Psoas muscle (tissue), 8 donors: ENCODE measurements around the gene HMGCL. TPM values are rescaled to one million over a fixed set of nuclear protein-coding genes. Genes with fewer than 3 reads are reported as not detected.
A peak's percentile ranks its signal among the peaks of the same experiment; 100 is the strongest.

Source experiments
- ATAC-seq, 4 donors: fragments of 200-7000 bp; cut with Tn5 transposase; one replicate each; pipeline ENCODE4 v1.9.1; 2020; ENCODE audit warnings: moderate library complexity in 3 of 4, mild to moderate bottlenecking in 2 of 4
- DNase-seq, 2 donors: peaks; one replicate each; pipeline ENCODE4 v3.0.0-alpha.2; 2020
- H3K27ac ChIP-seq: fragments of 200-600 bp; one replicate; pipeline ENCODE4 v1.8.0; 2022
- H3K27me3 ChIP-seq, 3 donors: fragments of 200-600 bp in 1 of 3; one replicate each; pipeline versions ENCODE4 v1.6.1 to v1.8.0; 2013 to 2022; ENCODE audit warnings: low read length in 2 of 3, mild to moderate bottlenecking in 2 of 3, moderate library complexity in 1 of 3; ENCODE audit not compliant: insufficient read depth in 3 of 3
- H3K36me3 ChIP-seq, 2 donors: fragments of 200-600 bp in 1 of 2; one replicate each; pipeline versions ENCODE4 v1.6.1 to v1.8.0; 2013 to 2022; ENCODE audit warnings: low read depth in 1 of 2, mild to moderate bottlenecking in 1 of 2, moderate library complexity in 1 of 2; ENCODE audit not compliant: insufficient read depth in 1 of 2
- H3K4me1 ChIP-seq: fragments of 200-600 bp; one replicate; pipeline ENCODE4 v1.8.0; 2022
- H3K4me3 ChIP-seq: fragments of 200-600 bp; one replicate; pipeline ENCODE4 v1.8.0; 2022; ENCODE audit warnings: mild to moderate bottlenecking
- H3K9me3 ChIP-seq: fragments of 200-600 bp; one replicate; pipeline ENCODE4 v1.8.0; 2022
- WGBS, 3 donors: extraction: QIAGEN DNeasy Blood & Tissue Kit; methylation state at CpG; one replicate each; pipeline versions ENCODE4 v1.1.6 to v1.1.7; 2013; 5-methylcytosine and 5-hydroxymethylcytosine counted together
- intact Hi-C, 2 donors: fragments of 100-400 bp; cut with DNase I; formaldehyde crosslinking; loops; one replicate each; pipeline versions ENCODE4 v1.11.0 to v1.14.2; 2022
- polyA plus RNA-seq, 3 donors: library from polyadenylated mRNA; stranded (reverse); fragments of 200-250 nt; gene quantifications; one replicate each; pipeline ENCODE4 v1.2.3, GENCODE V29; 2013
- total RNA-seq, 4 donors: library from RNA; stranded (reverse); fragmentation: NEBNext Ultra II Directional in 2 of 4; extraction: Animal tissue kit (Norgen Biotek cat#: 25700) in 2 of 4; gene quantifications; one replicate each; pipeline versions ENCODE4 v1.2.1 to v1.2.4, GENCODE V29; 2021 to 2023
- TF ChIP-seq, protein P1 (sequence below): fragments of 200-600 bp; IDR thresholded peaks from one replicate; pipeline ENCODE4 v1.8.0; 2022; ENCODE audit warnings: antibody characterized with exemption
- donor health status: healthy with polysubstance abuse.
- donor health status: DM: no; HTN: no; CAD: no; lungs with moderate emphysema.
- donor health status: Bipolar disorder and iron deficiency.
- donor health status: healthy.
- donor health status: DM: yes; HTN: yes; CAD: no.
- donor health status: DM: no; HTN: no; CAD: no.
- donor health status: DM: no; HTN: no; CAD: no.
- donor health status: DM: yes; HTN: yes; CAD: no.

HMGCL gene
- total and polyA plus RNA-seq, 7 donors: 19.6 to 55.4 (median 33.5) TPM

- WGBS, 3 donors: 89 to 95% (median 91%) methylated on average over 3 of the region's 3 CpGs
- no peaks in the 10 kb centered on the region for H3K4me1 ChIP-seq
- DNase-seq (no peak), ATAC-seq (no peak)
- H3K27ac ChIP-seq: no peak overlapping the region
- TF ChIP-seq, protein P1, sequence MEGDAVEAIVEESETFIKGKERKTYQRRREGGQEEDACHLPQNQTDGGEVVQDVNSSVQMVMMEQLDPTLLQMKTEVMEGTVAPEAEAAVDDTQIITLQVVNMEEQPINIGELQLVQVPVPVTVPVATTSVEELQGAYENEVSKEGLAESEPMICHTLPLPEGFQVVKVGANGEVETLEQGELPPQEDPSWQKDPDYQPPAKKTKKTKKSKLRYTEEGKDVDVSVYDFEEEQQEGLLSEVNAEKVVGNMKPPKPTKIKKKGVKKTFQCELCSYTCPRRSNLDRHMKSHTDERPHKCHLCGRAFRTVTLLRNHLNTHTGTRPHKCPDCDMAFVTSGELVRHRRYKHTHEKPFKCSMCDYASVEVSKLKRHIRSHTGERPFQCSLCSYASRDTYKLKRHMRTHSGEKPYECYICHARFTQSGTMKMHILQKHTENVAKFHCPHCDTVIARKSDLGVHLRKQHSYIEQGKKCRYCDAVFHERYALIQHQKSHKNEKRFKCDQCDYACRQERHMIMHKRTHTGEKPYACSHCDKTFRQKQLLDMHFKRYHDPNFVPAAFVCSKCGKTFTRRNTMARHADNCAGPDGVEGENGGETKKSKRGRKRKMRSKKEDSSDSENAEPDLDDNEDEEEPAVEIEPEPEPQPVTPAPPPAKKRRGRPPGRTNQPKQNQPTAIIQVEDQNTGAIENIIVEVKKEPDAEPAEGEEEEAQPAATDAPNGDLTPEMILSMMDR: no peak
- H3K36me3 ChIP-seq: peaks cover 3 to 78% of the 10 kb centered on the region in 2 donors
- intact Hi-C loops: no loop called here
- H3K4me3 ChIP-seq: no peak overlapping the region
- H3K27me3 ChIP-seq: no peaks in the 10 kb centered on the region
- H3K9me3 ChIP-seq: no peaks in the 10 kb centered on the region
Measured at GRCh38 chr1:23817633-23818032, 7.6 kb downstream of the HMGCL start.

GRCh38 chr1:23816906-23817305, 8.3 kb downstream of the HMGCL start:
- H3K27ac ChIP-seq: no peak overlapping the region
- H3K27me3 ChIP-seq: no peaks in the 10 kb centered on the region
- intact Hi-C loops: no loop called here

DNA sequence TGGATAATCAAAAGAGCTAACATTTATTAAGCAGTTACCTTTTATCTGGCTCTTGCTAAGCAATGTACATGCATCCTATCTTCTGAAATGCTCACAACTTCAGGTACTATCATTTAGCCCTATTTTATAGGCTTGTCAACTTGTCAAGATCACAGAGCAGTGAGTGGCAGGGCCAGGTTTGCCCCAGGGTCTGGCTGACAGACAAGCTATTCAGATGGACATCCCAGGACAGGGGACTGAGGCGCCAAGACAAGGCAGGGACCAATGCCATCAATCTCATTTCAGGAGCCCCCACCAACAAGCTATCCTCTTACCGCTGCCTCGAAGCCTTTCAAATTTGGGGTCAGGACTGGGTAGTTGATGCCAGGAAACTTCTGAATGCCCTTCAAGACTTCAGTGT, 8.9 kb downstream of the HMGCL start:
- no peaks in the 10 kb centered on the region for H3K4me1 ChIP-seq
- intact Hi-C loops: no loop called here
- peak overlapping the region; percentile 16 for H3K27ac ChIP-seq
- ATAC-seq (peak in 3 of 4 donors; percentile 41 to 81 (median 79)), DNase-seq (no peak)
- H3K4me3 ChIP-seq: no peak overlapping the region
- 41 to 46% (median 43%) methylated on average over 3 of the region's 3 CpGs for WGBS, 3 donors
- no peaks in the 10 kb centered on the region for H3K27me3 ChIP-seq
- H3K9me3 ChIP-seq: no peaks in the 10 kb centered on the region
- peaks cover 3 to 89% of the 10 kb centered on the region in 2 donors for H3K36me3 ChIP-seq
- TF ChIP-seq, protein P1: no peak

More at GRCh38 chr1:23816906-23817305, 8.3 kb downstream of the HMGCL start:
- DNase-seq (no peak), ATAC-seq (no peak)
- TF ChIP-seq, protein P1: no peak
- Histone ChIP-seq H3K4me1 (no peaks in the 10 kb centered on the region), H3K36me3 (peaks cover 3 to 85% of the 10 kb centered on the region in 2 donors), H3K4me3 (no peak overlapping the region), H3K9me3 (no peaks in the 10 kb centered on the region)

GRCh38 chr1:23814016-23814415, 11.2 kb downstream of the HMGCL start:
- WGBS, 3 donors: 89 to 93% (median 92%) methylated on average over 4 of the region's 4 CpGs
- no peaks in the 10 kb centered on the region for H3K27me3 ChIP-seq
- DNase-seq (no peak), ATAC-seq (no peak)
- peaks cover 3 to 74% of the 10 kb centered on the region in 2 donors for H3K36me3 ChIP-seq
- TF ChIP-seq, protein P1: no peak
- intact Hi-C loops: loop anchor here (5.0 kb wide), 2 partner anchors 53 to 103 kb away; partner anchors contain the start of gene FUCA1 (in 1 of the 2)
- H3K4me1 ChIP-seq: no peaks in the 10 kb centered on the region
- H3K9me3 ChIP-seq: no peaks in the 10 kb centered on the region
- H3K27ac ChIP-seq: no peak overlapping the region
- no peak overlapping the region for H3K4me3 ChIP-seq
